C4-2B (cell line): ENCODE data around the gene HYOU1.

Experiments
- CTCF ChIP-seq: fragments of 450-650 bp; conservative IDR thresholded peaks from 2 replicates; pipeline ENCODE4 v1.5.1; 2017; ENCODE audit warnings: mild to moderate bottlenecking
- ZFX ChIP-seq: fragments of 450-650 bp; IDR thresholded peaks from 2 replicates; pipeline ENCODE4 v1.6.1; 2017

DNA sequence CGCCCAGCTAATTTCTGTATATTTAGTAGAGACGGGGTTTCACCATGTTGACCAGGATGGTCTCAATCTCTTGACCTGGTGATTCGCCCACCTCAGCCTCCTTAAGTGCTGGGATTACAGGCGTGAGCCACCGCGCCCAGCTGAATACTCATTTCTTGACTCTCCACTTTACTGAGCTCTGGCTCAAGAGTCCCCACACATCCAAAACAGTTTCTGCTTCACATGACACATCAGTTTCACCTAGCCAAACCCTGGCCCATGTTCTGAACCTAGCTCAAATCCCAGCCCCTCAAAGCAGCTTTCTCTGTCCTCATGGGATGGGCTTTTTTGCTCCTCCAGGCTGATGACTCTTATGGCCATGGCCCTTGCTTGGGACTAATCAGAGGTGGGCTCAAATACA lies 9.8 kb downstream of the HYOU1 start:
- TF ChIP-seq CTCF (no peak), ZFX (no peak)
